GM18526 (cell line): Measurements from ENCODE around the gene SAMD4A.

ENCODE experiments used
- POLR2A ChIP-seq: IDR thresholded peaks from 3 replicates; pipeline ENCODE4 v1.6.1; 2011; ENCODE audit not compliant: insufficient read length; ENCODE audit errors: extremely low read depth

Gene SAMD4A

GRCh38 chr14:54577494-54577893 is 10.6 kb downstream of the SAMD4A start:
- TF ChIP-seq POLR2A = no peak

- no peak for TF ChIP-seq POLR2A
These were observed 11.0 kb downstream of the SAMD4A start for GRCh38 chr14:54577977-54578376.

- no peak for TF ChIP-seq POLR2A
These were observed 12.7 kb downstream of the SAMD4A start for GRCh38 chr14:54579621-54580020.

- TF ChIP-seq POLR2A = no peak
These were observed 14.0 kb downstream of the SAMD4A start for GRCh38 chr14:54580933-54581332.

- no peak for TF ChIP-seq POLR2A
These were observed 15.4 kb downstream of the SAMD4A start for GRCh38 chr14:54582334-54582733.

- no peak for TF ChIP-seq POLR2A
These were observed 17.2 kb downstream of the SAMD4A start for GRCh38 chr14:54584097-54584496.

- TF ChIP-seq POLR2A = no peak
These were observed 18.3 kb downstream of the SAMD4A start for GRCh38 chr14:54585214-54585613.

- no peak for TF ChIP-seq POLR2A
These were observed 22.1 kb downstream of the SAMD4A start for GRCh38 chr14:54589076-54589475.

GRCh38 chr14:54589843-54590242 is 22.9 kb downstream of the SAMD4A start:
- no peak for TF ChIP-seq POLR2A

- no peak for TF ChIP-seq POLR2A
These were observed 23.6 kb downstream of the SAMD4A start for GRCh38 chr14:54590481-54590880.

GRCh38 chr14:54591461-54591860 is 24.5 kb downstream of the SAMD4A start:
- TF ChIP-seq POLR2A = no peak

GRCh38 chr14:54591866-54592265 is 24.9 kb downstream of the SAMD4A start:
- TF ChIP-seq POLR2A = no peak

GRCh38 chr14:54593860-54594259 is 26.9 kb downstream of the SAMD4A start:
- no peak for TF ChIP-seq POLR2A

- no peak for TF ChIP-seq POLR2A
These were observed 27.6 kb downstream of the SAMD4A start for GRCh38 chr14:54594537-54594936.

- TF ChIP-seq POLR2A = no peak
These were observed 31.0 kb downstream of the SAMD4A start for GRCh38 chr14:54597795-54598443.

GRCh38 chr14:54599966-54600716 is 33.2 kb downstream of the SAMD4A start:
- no peak for TF ChIP-seq POLR2A

GRCh38 chr14:54600717-54601109 is 33.8 kb downstream of the SAMD4A start:
- no peak for TF ChIP-seq POLR2A
